Liver (tissue), 9 donors: ENCODE measurements around the gene B3GALNT1. TPM values are rescaled to one million over a fixed set of nuclear protein-coding genes. Genes with fewer than 3 reads are reported as not detected.

Experiments used
- DNase-seq: peaks from one replicate; pipeline ENCODE4 v3.0.0-alpha.2; 2017; ENCODE audit warnings: low spot score
- H3K27ac ChIP-seq, 2 donors: one replicate each; pipeline ENCODE4 v1.7.0; 2013; ENCODE audit warnings: inconsistent platforms in 2 of 2, low read length in 2 of 2, control low read depth in 1 of 2, low read depth in 1 of 2, mild to moderate bottlenecking in 1 of 2
- H3K27me3 ChIP-seq, 4 donors: one replicate each; pipeline versions ENCODE4 v1.6.1 to v1.7.0; 2013; ENCODE audit warnings: low read length in 3 of 4, inconsistent platforms in 1 of 4, mild to moderate bottlenecking in 1 of 4, moderate library complexity in 1 of 4; ENCODE audit not compliant: control insufficient read depth in 4 of 4, insufficient read depth in 4 of 4
- H3K36me3 ChIP-seq, 4 donors: one replicate each; pipeline versions ENCODE4 v1.6.1 to v1.7.0; 2013; ENCODE audit warnings: low read length in 3 of 4, mild to moderate bottlenecking in 3 of 4, low read depth in 1 of 4, moderate library complexity in 1 of 4; ENCODE audit not compliant: control insufficient read depth in 4 of 4, insufficient read depth in 3 of 4
- H3K4me1 ChIP-seq, 4 donors: one replicate each; pipeline versions ENCODE4 v1.6.1 to v1.7.0; 2013; ENCODE audit warnings: low read length in 3 of 4, mild to moderate bottlenecking in 3 of 4, moderate library complexity in 1 of 4; ENCODE audit not compliant: control insufficient read depth in 4 of 4, insufficient read depth in 4 of 4
- H3K4me3 ChIP-seq, 3 donors: one replicate each; pipeline versions ENCODE4 v1.6.1 to v1.7.0; 2013; ENCODE audit warnings: low read length in 3 of 3, control low read depth in 1 of 3, low read depth in 1 of 3, mild to moderate bottlenecking in 1 of 3
- H3K9ac ChIP-seq, 2 donors: one replicate each; pipeline ENCODE4 v1.7.0; 2013; ENCODE audit warnings: low read length in 2 of 2, mild to moderate bottlenecking in 2 of 2, moderate library complexity in 2 of 2, control low read depth in 1 of 2, low read depth in 1 of 2
- H3K9me3 ChIP-seq, 4 donors: one replicate each; pipeline versions ENCODE4 v1.6.1 to v1.7.0; 2013; ENCODE audit warnings: low read length in 3 of 4; ENCODE audit not compliant: control insufficient read depth in 4 of 4
- CTCF ChIP-seq: fragments of 150-350 bp; IDR thresholded peaks from 2 replicates; pipeline ENCODE4 v1.5.1; 2017; ENCODE audit warnings: improper control_type of control experiment, low read depth, low read length; ENCODE audit not compliant: missing input control
- EGR1 ChIP-seq, 2 donors: IDR thresholded peaks; 2 replicates each; pipeline ENCODE4 v1.6.1; 2016 to 2018; ENCODE audit warnings: antibody characterized with exemption in 2 of 2, low read depth in 2 of 2
- FOXA1 ChIP-seq: IDR thresholded peaks from 2 replicates; pipeline ENCODE4 v1.6.1; 2016; ENCODE audit warnings: antibody characterized with exemption
- FOXA2 ChIP-seq: IDR thresholded peaks from 2 replicates; pipeline ENCODE4 v1.6.1; 2016; ENCODE audit warnings: antibody characterized with exemption
- GABPA ChIP-seq, 2 donors: IDR thresholded peaks in 1 of 2; conservative IDR thresholded peaks in 1 of 2; 2 replicates each; pipeline ENCODE4 v1.6.1; 2016; ENCODE audit warnings: antibody characterized with exemption in 2 of 2, mild to moderate bottlenecking in 1 of 2, moderate library complexity in 1 of 2
- HNF4A ChIP-seq, 2 donors: conservative IDR thresholded peaks; 2 replicates each; pipeline ENCODE4 v1.6.1; 2016; ENCODE audit warnings: antibody characterized with exemption in 2 of 2, mild to moderate bottlenecking in 2 of 2
- HNF4G ChIP-seq: IDR thresholded peaks from 2 replicates; pipeline ENCODE4 v1.6.1; 2016; ENCODE audit warnings: antibody characterized with exemption
- JUND ChIP-seq, 2 donors: IDR thresholded peaks; 2 replicates each; pipeline ENCODE4 v1.6.1; 2016; ENCODE audit warnings: antibody characterized with exemption in 2 of 2
- NR2F2 ChIP-seq: IDR thresholded peaks from 2 replicates; pipeline ENCODE4 v1.6.1; 2016; ENCODE audit warnings: antibody characterized with exemption
- RAD21 ChIP-seq, 2 donors: IDR thresholded peaks; 2 replicates each; pipeline ENCODE4 v1.6.1; 2016; ENCODE audit warnings: antibody characterized with exemption in 2 of 2, mild to moderate bottlenecking in 2 of 2
- RXRA ChIP-seq, 2 donors: IDR thresholded peaks; 2 replicates each; pipeline ENCODE4 v1.6.1; 2017 to 2018; ENCODE audit warnings: antibody characterized with exemption in 2 of 2, mild to moderate bottlenecking in 1 of 2
- SP1 ChIP-seq: IDR thresholded peaks from 2 replicates; pipeline ENCODE4 v1.6.1; 2018; ENCODE audit warnings: antibody characterized with exemption, mild to moderate bottlenecking
- TAF1 ChIP-seq: conservative IDR thresholded peaks from 2 replicates; pipeline ENCODE4 v1.6.1; 2016; ENCODE audit warnings: antibody characterized with exemption, mild to moderate bottlenecking
- YY1 ChIP-seq: IDR thresholded peaks from 2 replicates; pipeline ENCODE4 v1.6.1; 2016; ENCODE audit warnings: antibody characterized with exemption, mild to moderate bottlenecking
- WGBS: extraction: QIAGEN DNeasy Blood & Tissue Kit; methylation state at CpG from one replicate; pipeline ENCODE4 v1.1.7; 2013; 5-methylcytosine and 5-hydroxymethylcytosine counted together
- polyA plus RNA-seq, 2 donors: library from polyadenylated mRNA; stranded (reverse) in 1 of 2; unstranded in 1 of 2; fragments of 200-250 nt in 1 of 2; fragments of >200 nt in 1 of 2; fragmentation: Nextera tagmentation in 1 of 2; extraction: Ambion mirVana in 1 of 2; gene quantifications; one replicate each; pipeline versions ENCODE4 v1.2.1 to v1.2.3, GENCODE V29; 2013 to 2015
- total RNA-seq, 2 donors: library from RNA; depleted of rRNA; stranded (reverse); fragments of >200 nt; gene quantifications; one replicate each; pipeline ENCODE4 v1.2.3, GENCODE V29; 2014
- TF ChIP-seq, protein P1 (sequence below): IDR thresholded peaks from 2 replicates; pipeline ENCODE4 v1.6.1; 2016; ENCODE audit warnings: antibody characterized with exemption
- TF ChIP-seq, protein P2 (sequence below): IDR thresholded peaks from 2 replicates; pipeline ENCODE4 v1.6.1; 2016; ENCODE audit warnings: antibody characterized with exemption
- TF ChIP-seq, protein P3 (sequence below): IDR thresholded peaks from 2 replicates; pipeline ENCODE4 v1.6.1; 2016; ENCODE audit warnings: antibody characterized with exemption, mild to moderate bottlenecking
- TF ChIP-seq, protein P4 (sequence below): IDR thresholded peaks from 2 replicates; pipeline ENCODE4 v1.6.1; 2016; ENCODE audit warnings: antibody characterized with exemption
- donor health status: healthy.
- donor health status: healthy.
- donor health status: healthy.
- donor health status: healthy.
- donor health status: healthy.

The B3GALNT1 gene
- total and polyA plus RNA-seq, 4 donors: 0.56 to 23.7 (median 1.00) TPM

DNA sequence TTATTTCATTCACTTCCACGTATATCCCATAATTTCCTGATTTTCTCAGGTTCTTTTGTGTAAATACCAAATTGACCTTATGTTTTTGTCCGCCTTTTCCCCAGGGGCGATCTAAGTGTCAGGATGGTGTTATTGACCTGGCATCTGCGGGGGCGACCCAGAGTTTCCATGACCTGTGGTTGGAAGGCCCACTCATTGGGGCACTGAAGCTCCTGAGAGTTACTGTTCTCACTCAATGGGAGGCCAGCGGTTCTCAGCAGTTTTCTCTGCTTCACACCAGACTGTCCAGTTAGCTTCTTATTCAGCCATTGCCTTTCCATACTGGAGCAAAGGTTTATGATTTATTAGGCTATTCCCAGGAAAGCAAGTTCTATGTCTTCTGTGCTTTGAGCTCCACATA is 53.3 kb downstream of the B3GALNT1 start:
- no peaks in the 10 kb centered on the region for H3K36me3 ChIP-seq
- no peak for DNase-seq
- TF ChIP-seq FOXA2: no peak
- TF ChIP-seq CTCF: no peak
- TF ChIP-seq EGR1 (IDR thresholded peaks at IDR 0.05; ENCODE audit: low read depth in 2 of 2): no peak
- no peak for TF ChIP-seq RAD21 (IDR thresholded peaks at IDR 0.05)
- TF ChIP-seq RXRA (IDR thresholded peaks at IDR 0.05): no peak
- TF ChIP-seq, protein P1, sequence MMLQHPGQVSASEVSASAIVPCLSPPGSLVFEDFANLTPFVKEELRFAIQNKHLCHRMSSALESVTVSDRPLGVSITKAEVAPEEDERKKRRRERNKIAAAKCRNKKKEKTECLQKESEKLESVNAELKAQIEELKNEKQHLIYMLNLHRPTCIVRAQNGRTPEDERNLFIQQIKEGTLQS: no peak
- no peak for TF ChIP-seq GABPA (IDR thresholded peaks at IDR 0.05 in 1 of 2, conservative IDR thresholded peaks at IDR 0.05 in 1 of 2)
- no peak for TF ChIP-seq HNF4G
- TF ChIP-seq, protein P2, sequence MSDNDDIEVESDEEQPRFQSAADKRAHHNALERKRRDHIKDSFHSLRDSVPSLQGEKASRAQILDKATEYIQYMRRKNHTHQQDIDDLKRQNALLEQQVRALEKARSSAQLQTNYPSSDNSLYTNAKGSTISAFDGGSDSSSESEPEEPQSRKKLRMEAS: no peak
- no peak for TF ChIP-seq FOXA1
- TF ChIP-seq, protein P3, sequence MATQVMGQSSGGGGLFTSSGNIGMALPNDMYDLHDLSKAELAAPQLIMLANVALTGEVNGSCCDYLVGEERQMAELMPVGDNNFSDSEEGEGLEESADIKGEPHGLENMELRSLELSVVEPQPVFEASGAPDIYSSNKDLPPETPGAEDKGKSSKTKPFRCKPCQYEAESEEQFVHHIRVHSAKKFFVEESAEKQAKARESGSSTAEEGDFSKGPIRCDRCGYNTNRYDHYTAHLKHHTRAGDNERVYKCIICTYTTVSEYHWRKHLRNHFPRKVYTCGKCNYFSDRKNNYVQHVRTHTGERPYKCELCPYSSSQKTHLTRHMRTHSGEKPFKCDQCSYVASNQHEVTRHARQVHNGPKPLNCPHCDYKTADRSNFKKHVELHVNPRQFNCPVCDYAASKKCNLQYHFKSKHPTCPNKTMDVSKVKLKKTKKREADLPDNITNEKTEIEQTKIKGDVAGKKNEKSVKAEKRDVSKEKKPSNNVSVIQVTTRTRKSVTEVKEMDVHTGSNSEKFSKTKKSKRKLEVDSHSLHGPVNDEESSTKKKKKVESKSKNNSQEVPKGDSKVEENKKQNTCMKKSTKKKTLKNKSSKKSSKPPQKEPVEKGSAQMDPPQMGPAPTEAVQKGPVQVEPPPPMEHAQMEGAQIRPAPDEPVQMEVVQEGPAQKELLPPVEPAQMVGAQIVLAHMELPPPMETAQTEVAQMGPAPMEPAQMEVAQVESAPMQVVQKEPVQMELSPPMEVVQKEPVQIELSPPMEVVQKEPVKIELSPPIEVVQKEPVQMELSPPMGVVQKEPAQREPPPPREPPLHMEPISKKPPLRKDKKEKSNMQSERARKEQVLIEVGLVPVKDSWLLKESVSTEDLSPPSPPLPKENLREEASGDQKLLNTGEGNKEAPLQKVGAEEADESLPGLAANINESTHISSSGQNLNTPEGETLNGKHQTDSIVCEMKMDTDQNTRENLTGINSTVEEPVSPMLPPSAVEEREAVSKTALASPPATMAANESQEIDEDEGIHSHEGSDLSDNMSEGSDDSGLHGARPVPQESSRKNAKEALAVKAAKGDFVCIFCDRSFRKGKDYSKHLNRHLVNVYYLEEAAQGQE: no peak
- TF ChIP-seq, protein P4, sequence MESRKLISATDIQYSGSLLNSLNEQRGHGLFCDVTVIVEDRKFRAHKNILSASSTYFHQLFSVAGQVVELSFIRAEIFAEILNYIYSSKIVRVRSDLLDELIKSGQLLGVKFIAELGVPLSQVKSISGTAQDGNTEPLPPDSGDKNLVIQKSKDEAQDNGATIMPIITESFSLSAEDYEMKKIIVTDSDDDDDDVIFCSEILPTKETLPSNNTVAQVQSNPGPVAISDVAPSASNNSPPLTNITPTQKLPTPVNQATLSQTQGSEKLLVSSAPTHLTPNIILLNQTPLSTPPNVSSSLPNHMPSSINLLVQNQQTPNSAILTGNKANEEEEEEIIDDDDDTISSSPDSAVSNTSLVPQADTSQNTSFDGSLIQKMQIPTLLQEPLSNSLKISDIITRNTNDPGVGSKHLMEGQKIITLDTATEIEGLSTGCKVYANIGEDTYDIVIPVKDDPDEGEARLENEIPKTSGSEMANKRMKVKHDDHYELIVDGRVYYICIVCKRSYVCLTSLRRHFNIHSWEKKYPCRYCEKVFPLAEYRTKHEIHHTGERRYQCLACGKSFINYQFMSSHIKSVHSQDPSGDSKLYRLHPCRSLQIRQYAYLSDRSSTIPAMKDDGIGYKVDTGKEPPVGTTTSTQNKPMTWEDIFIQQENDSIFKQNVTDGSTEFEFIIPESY: no peak
- no peak for TF ChIP-seq YY1
- no peak for TF ChIP-seq NR2F2
- TF ChIP-seq JUND (IDR thresholded peaks at IDR 0.05): no peak
- TF ChIP-seq TAF1: no peak
- no peak for TF ChIP-seq HNF4A (conservative IDR thresholded peaks at IDR 0.05)
- no peak for TF ChIP-seq SP1
- no peak overlapping the region for H3K4me3 ChIP-seq
- H3K9ac ChIP-seq: no peak overlapping the region
- no peaks in the 10 kb centered on the region for H3K27me3 ChIP-seq
- H3K27ac ChIP-seq: no peak overlapping the region
- WGBS: 94% methylated on average over 6 of the region's 6 CpGs
- H3K4me1 ChIP-seq: no peaks in the 10 kb centered on the region
- H3K9me3 ChIP-seq: no peaks in the 10 kb centered on the region
